SJSA1 (cell line): ENCODE measurements around the gene SUPT3H. TPM values are rescaled to one million over a fixed set of nuclear protein-coding genes. Genes with fewer than 3 reads are reported as not detected.
A peak's percentile ranks its signal among the peaks of the same experiment; 100 is the strongest.

Source experiments
- DNase-seq, 2 experiments: peaks; one replicate each; pipeline ENCODE4 v3.0.0-alpha.2; 2015 to 2020; ENCODE audit warnings: low spot score in 2 of 2, low read depth in 1 of 2
- H3K27ac ChIP-seq: fragments of 250-450 bp; sonication (Bioruptor Pico); 2 replicates; pipeline ENCODE4 v1.5.1; 2020; ENCODE audit warnings: mild to moderate bottlenecking, moderate library complexity
- H3K27me3 ChIP-seq: fragments of 250-450 bp; sonication (Bioruptor Pico); replicated peaks from 2 replicates; pipeline ENCODE4 v1.5.1; 2020; ENCODE audit warnings: mild to moderate bottlenecking, moderate library complexity
- H3K36me3 ChIP-seq: fragments of 250-450 bp; sonication (Bioruptor Pico); 2 replicates; pipeline ENCODE4 v1.5.1; 2020; ENCODE audit warnings: mild to moderate bottlenecking
- H3K4me1 ChIP-seq: fragments of 250-450 bp; sonication (Bioruptor Pico); replicated peaks from 2 replicates; pipeline ENCODE4 v1.6.1; 2021; ENCODE audit warnings: mild to moderate bottlenecking
- H3K4me3 ChIP-seq: fragments of 250-450 bp; sonication (Bioruptor Pico); 2 replicates; pipeline ENCODE4 v1.5.1; 2020; ENCODE audit warnings: mild to moderate bottlenecking
- H3K9me3 ChIP-seq: fragments of 250-450 bp; sonication (Bioruptor Pico); replicated peaks from 2 replicates; pipeline ENCODE4 v1.5.1; 2020; ENCODE audit warnings: mild to moderate bottlenecking
- total RNA-seq: library from RNA; depleted of rRNA; stranded (reverse); fragments of >200 nt; shearing (Covaris generic); gene quantifications from 2 replicates; pipeline ENCODE4 v1.2.3, GENCODE V29; 2014

Gene SUPT3H
- total RNA-seq, 1 experiment from 2014 or later: 6.7 TPM

- DNase-seq: no peak
- Histone ChIP-seq H3K4me1 (peaks cover 11% of the 10 kb centered on the region; the same call in 1 of the 2 replicates), H3K36me3 (no peaks in the 10 kb centered on the region), H3K27me3 (no peaks in the 10 kb centered on the region), H3K27ac (no peak overlapping the region), H3K9me3 (no peaks in the 10 kb centered on the region; the same call in 1 of the 2 replicates), H3K4me3 (no peak overlapping the region)
These were observed 573.7 kb downstream of the SUPT3H start for GRCh38 chr6:44804016-44804415.

DNA sequence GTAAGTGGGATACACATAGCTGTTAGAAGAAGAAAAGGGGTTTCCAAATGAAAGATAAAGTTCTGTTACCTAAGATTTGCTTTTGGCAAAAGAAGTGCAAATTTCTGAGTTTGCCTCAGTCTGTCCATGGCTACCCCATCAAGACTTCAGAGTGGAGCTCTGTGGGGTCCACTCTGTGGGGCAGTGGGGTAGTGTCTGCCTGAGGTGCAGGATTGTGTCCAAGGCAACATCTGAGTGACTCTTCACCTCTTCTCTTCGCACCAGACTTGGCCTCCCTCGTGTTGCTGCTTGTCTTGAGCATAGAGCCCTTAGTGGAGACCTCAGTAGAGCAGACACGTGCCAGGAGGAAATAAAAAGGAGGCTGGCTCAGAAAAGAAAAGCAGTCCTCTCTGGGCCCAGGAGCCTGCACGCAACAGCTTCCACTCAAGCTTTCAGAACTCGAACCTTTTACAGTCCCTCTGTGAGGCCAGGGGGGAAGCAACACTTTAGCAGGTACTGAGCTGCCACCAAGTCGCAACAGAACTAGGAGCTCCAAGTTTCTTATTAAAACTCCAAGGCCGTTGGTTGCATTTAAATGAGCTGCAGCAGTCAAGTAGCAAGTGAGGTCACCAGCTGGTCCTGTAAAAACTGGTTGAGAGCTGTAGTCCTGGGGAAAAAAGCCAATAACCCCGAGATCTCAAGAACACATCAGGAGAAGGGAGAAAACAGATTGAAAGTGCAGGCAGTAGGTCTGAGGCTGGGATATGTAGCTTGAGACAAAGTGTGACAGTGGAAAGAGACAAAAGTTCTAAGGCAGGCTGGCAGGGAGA lies 576.7 kb downstream of the SUPT3H start:
- H3K36me3 ChIP-seq: no peaks in the 10 kb centered on the region
- H3K27ac ChIP-seq: no peak overlapping the region
- H3K4me1 ChIP-seq: peaks cover 11% of the 10 kb centered on the region; the same call in 1 of the 2 replicates
- no peaks in the 10 kb centered on the region; the same call in 1 of the 2 replicates for H3K9me3 ChIP-seq
- no peak overlapping the region for H3K4me3 ChIP-seq
- no peaks in the 10 kb centered on the region for H3K27me3 ChIP-seq
- DNase-seq: no peak

DNA sequence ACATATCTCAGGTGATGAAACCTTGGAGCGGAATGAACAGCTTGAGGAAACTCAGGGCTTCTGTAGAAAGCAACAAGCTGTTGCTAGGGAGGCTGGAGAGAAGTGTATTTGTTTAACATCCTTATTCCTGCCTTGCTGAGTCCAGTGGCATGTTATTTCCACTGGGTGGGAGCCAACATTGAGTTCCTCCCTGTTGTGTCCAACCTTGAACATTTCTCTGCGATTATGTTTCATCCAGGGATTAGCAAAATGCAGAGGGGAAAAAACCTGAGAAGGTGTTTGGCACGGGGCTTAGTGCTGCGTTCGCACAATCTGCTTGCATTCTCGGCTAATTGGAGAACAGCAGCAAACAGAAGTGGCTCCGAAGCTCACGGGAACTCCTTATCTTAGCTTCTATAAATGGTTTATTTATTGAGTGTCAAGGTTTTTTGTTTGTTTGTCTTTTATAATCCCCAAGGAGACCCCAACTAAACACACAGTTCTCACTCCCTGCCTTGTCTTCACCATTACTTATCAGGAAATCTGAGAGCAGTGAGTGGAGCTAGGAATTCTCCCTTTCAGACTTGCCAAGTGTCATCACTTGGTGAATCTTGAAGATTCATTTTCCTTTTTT lies 577.5 kb downstream of the SUPT3H start:
- Histone ChIP-seq H3K9me3 (no peaks in the 10 kb centered on the region; the same call in 1 of the 2 replicates), H3K27me3 (no peaks in the 10 kb centered on the region), H3K36me3 (no peaks in the 10 kb centered on the region), H3K4me3 (no peak overlapping the region), H3K27ac (no peak overlapping the region), H3K4me1 (peaks cover 11% of the 10 kb centered on the region; the same call in 1 of the 2 replicates)
- peak in 1 of 2 experiments; percentile 18 for DNase-seq

GRCh38 chr6:44797746-44798145 lies 580.0 kb downstream of the SUPT3H start:
- Histone ChIP-seq H3K4me3 (no peak overlapping the region), H3K27ac (no peak overlapping the region), H3K27me3 (no peaks in the 10 kb centered on the region), H3K36me3 (no peaks in the 10 kb centered on the region), H3K4me1 (peaks cover 11% of the 10 kb centered on the region; the same call in 1 of the 2 replicates), H3K9me3 (no peaks in the 10 kb centered on the region; the same call in 1 of the 2 replicates)
- no peak for DNase-seq

DNA sequence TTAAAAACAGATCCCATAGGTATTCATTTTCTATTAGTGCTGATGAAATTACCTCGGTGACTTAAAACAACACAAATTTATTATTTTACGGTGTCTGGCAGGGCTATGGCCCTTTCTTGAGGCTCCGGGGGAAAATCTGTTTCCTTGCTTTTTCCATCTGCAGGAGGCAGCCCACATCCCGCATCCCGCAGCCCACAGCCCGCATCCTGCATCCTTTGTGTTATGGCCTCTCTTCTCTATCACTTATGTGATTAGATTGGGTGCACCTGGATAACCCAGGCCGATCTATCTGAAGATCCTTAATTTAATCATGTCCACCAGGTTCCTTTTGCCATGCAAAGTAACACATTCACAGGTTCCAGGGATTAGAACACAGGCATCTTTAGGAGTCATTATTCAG lies 582.4 kb downstream of the SUPT3H start:
- Histone ChIP-seq H3K36me3 (no peaks in the 10 kb centered on the region), H3K4me1 (peaks cover 7% of the 10 kb centered on the region; the same call in 1 of the 2 replicates), H3K27me3 (no peaks in the 10 kb centered on the region), H3K9me3 (no peaks in the 10 kb centered on the region; the same call in 1 of the 2 replicates), H3K27ac (no peak overlapping the region), H3K4me3 (no peak overlapping the region)
- no peak for DNase-seq

DNA sequence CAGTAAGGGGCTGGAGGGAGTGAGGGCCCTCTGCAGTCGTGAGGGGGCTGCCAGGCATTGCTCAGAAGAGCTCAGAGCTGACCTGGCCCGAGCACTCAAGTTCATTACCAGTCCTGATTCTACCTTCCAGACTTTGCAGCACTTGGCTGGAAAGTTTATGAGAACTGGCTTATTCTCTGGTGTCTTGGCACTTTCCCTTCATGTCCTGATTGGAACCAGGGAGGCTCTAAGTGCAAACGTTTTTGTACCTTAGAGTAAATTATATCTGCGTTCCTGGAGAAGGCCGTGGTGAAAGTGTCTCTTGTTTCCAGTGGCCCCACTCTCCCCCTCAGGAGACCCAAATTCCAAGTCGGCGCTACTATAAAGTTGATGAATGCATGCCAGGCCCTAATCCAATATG lies 587.9 kb downstream of the SUPT3H start:
- no peaks in the 10 kb centered on the region for H3K27me3 ChIP-seq
- no peaks in the 10 kb centered on the region for H3K9me3 ChIP-seq
- H3K27ac ChIP-seq: no peak overlapping the region
- H3K4me1 ChIP-seq: peaks cover 24% of the 10 kb centered on the region
- DNase-seq: no peak
- H3K4me3 ChIP-seq: no peak overlapping the region
- H3K36me3 ChIP-seq: no peaks in the 10 kb centered on the region

GRCh38 chr6:44789061-44789460 lies 588.7 kb downstream of the SUPT3H start:
- H3K27me3 ChIP-seq: no peaks in the 10 kb centered on the region
- no peaks in the 10 kb centered on the region for H3K9me3 ChIP-seq
- no peaks in the 10 kb centered on the region for H3K36me3 ChIP-seq
- no peak overlapping the region for H3K4me3 ChIP-seq
- no peak overlapping the region for H3K27ac ChIP-seq
- H3K4me1 ChIP-seq: peaks cover 29% of the 10 kb centered on the region
- DNase-seq: no peak

- Histone ChIP-seq H3K27ac (peak overlapping the region; percentile 64), H3K4me1 (peaks cover 29% of the 10 kb centered on the region), H3K27me3 (no peaks in the 10 kb centered on the region), H3K9me3 (no peaks in the 10 kb centered on the region), H3K36me3 (no peaks in the 10 kb centered on the region), H3K4me3 (no peak overlapping the region)
- DNase-seq: peak; percentile 89 to 92
These were observed 589.2 kb downstream of the SUPT3H start for GRCh38 chr6:44788387-44788981.

GRCh38 chr6:44787254-44787834 lies 590.4 kb downstream of the SUPT3H start:
- H3K27ac ChIP-seq: peak overlapping the region; percentile 64; the same call in 1 of the 2 replicates
- H3K9me3 ChIP-seq: no peaks in the 10 kb centered on the region
- DNase-seq: no peak

DNA sequence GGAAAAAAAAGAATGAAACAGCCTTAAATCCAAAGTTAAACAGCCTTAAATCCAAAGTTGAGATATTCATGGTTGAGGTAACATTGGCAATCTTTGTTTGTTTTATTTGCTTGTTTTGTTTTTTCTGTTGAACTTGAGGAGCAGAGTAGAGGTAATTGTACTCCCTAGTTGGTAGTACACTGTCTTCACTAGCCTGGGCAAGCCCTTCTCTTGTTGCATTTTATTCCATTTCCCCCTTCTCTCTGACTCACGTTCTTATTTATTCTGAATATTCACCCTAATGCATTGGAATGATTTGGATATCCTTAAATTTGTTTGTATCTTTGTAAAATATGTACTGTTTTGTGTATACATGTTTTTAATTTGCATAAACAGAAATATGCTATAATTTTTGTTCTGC lies 592.6 kb downstream of the SUPT3H start:
- no peaks in the 10 kb centered on the region for H3K27me3 ChIP-seq
- H3K4me3 ChIP-seq: no peak overlapping the region
- no peaks in the 10 kb centered on the region for H3K36me3 ChIP-seq
- DNase-seq: no peak
- no peak overlapping the region for H3K27ac ChIP-seq
- H3K9me3 ChIP-seq: no peaks in the 10 kb centered on the region
- H3K4me1 ChIP-seq: peaks cover 29% of the 10 kb centered on the region

More at GRCh38 chr6:44787254-44787834, 590.4 kb downstream of the SUPT3H start:
- Histone ChIP-seq H3K4me1 (peaks cover 29% of the 10 kb centered on the region), H3K27me3 (no peaks in the 10 kb centered on the region), H3K4me3 (no peak overlapping the region), H3K36me3 (no peaks in the 10 kb centered on the region)

DNA sequence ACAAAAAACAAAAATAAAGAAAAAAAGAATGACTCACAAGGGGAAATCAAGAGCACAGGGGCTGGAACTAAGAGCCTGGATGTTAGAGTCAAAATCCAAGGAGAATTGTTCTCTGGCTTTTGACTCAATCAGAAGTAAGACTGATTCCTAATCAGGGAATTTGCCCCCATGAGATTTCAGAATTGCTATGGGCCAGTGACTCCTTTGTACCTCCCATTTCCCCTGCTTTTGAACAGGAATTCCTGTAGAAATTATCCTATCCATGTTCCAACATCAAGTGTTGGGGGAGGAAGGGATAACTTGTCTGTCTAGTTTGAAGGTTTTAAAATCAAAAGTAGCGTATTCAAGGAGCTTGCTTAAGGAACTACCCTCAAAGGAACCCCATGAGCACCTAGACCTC lies 593.5 kb downstream of the SUPT3H start:
- DNase-seq: no peak
- Histone ChIP-seq H3K27me3 (no peaks in the 10 kb centered on the region), H3K4me1 (peaks cover 24% of the 10 kb centered on the region), H3K27ac (no peak overlapping the region), H3K4me3 (no peak overlapping the region), H3K36me3 (no peaks in the 10 kb centered on the region), H3K9me3 (no peaks in the 10 kb centered on the region)

GRCh38 chr6:44782892-44783291 lies 594.8 kb downstream of the SUPT3H start:
- H3K4me1 ChIP-seq: peaks cover 11% of the 10 kb centered on the region
- H3K36me3 ChIP-seq: no peaks in the 10 kb centered on the region
- H3K27me3 ChIP-seq: no peaks in the 10 kb centered on the region
- no peak overlapping the region for H3K4me3 ChIP-seq
- no peak for DNase-seq
- H3K27ac ChIP-seq: no peak overlapping the region
- H3K9me3 ChIP-seq: no peaks in the 10 kb centered on the region

DNA sequence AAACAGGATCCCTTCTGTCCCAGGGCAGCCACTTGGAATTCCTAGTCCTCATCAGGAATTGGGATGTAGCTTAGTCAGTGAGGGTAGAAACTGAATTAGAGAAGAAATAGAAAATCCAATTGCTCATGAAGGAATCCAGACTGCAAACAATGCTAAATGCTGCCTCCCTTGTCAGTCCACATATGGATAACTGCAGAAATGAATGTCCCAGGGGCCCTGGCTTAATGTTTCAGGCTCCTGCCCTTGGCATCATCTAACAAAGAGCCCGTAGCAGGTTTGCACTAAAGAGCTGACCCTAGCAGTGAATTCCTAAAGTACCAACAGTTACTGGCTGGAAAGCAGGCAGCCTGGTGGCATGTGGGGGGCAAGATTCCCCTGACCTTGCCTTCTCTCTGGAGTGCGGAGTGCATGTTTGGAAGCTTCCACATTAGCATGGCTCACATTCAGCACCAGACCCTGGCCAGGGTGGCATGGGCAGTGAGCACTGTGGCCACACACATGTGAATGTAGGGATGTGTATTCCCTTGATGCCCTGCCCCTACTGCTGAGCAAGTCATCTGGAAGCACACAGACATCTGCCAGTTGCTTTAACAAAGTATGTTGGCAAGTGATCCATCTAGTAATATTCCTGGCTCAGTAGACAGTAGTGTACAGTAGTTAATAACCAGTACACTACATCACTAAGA lies 595.7 kb downstream of the SUPT3H start:
- DNase-seq: no peak
- H3K36me3 ChIP-seq: no peaks in the 10 kb centered on the region
- no peak overlapping the region for H3K27ac ChIP-seq
- H3K4me1 ChIP-seq: peaks cover 5% of the 10 kb centered on the region; the same call in 1 of the 2 replicates
- no peaks in the 10 kb centered on the region for H3K9me3 ChIP-seq
- no peaks in the 10 kb centered on the region for H3K27me3 ChIP-seq
- H3K4me3 ChIP-seq: no peak overlapping the region
